Erythroblast (primary cell): ENCODE results near the gene ARHGAP21.

Source experiments
- GATA1 ChIP-seq: IDR thresholded peaks from 2 replicates; pipeline ENCODE4 v1.6.1; 2011; ENCODE audit warnings: low read depth, mild to moderate bottlenecking, control low read depth, low read length, moderate library complexity
- POLR2A ChIP-seq: IDR thresholded peaks from 2 replicates; pipeline ENCODE4 v1.6.1; 2011; ENCODE audit warnings: mild to moderate bottlenecking, low read length

DNA sequence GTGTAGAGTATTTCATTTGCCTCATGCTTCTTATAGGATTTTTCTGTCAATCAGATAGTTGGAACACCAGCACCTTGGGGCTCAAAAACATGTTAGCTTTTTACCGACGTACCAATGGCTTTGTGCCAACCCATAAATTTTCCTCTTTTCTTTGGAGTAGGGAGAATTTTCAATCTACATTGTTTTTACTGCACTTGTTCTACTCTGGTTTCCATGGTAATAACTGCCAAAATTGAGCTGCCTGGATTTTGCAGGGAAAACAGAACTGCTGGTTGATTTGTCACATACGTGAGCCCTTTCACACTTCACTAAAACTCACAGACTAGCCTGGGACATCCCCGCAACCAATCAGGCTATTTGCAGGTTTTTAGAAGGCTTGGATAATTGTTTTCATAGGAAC, 189.7 kb downstream of the ARHGAP21 start:
- TF ChIP-seq POLR2A: no peak
- TF ChIP-seq GATA1: no peak
